ENCODE data around the gene SEMA3A. TPM values are rescaled to one million over a fixed set of nuclear protein-coding genes. Genes with fewer than 3 reads are reported as not detected.

The SEMA3A gene
- total RNA-seq, 1 experiment from 2014 or later: 32.2 TPM

- ATAC-seq: no peak
- Mint-ChIP-seq H3K27me3 (ENCODE audit: low read depth) (no peaks in the 10 kb centered on the region), H3K27ac (no peak overlapping the region), H3K4me3 (no peak overlapping the region), H3K36me3 (no peaks in the 10 kb centered on the region), H3K4me1 (0 out of 2 replicates have a peak, but pooled peaks cover 7% of the 10 kb centered on the region), H3K9me3 (no peaks in the 10 kb centered on the region)
- TF ChIP-seq ATF6 (CRISPR knock-in tag; IDR thresholded peaks at IDR 0.05) (no peak), FOXK1 (CRISPR knock-in tag; IDR thresholded peaks at IDR 0.05) (no peak), ETV6 (CRISPR knock-in tag; IDR thresholded peaks at IDR 0.05) (no peak), E2F4 (CRISPR knock-in tag; IDR thresholded peaks at IDR 0.05; ENCODE audit: borderline replicate concordance, low read depth) (no peak), KAT7 (CRISPR knock-in tag; IDR thresholded peaks at IDR 0.05; ENCODE audit: borderline replicate concordance) (no peak), RORB (CRISPR knock-in tag; IDR thresholded peaks at IDR 0.05) (no peak), GRHL2 (CRISPR knock-in tag; IDR thresholded peaks at IDR 0.05; ENCODE audit: insufficient replicate concordance, severe bottlenecking) (no peak), MAX (CRISPR knock-in tag; IDR thresholded peaks at IDR 0.05) (no peak), SP1 (CRISPR knock-in tag; conservative IDR thresholded peaks at IDR 0.05) (no peak), RELA (CRISPR knock-in tag; IDR thresholded peaks at IDR 0.05; ENCODE audit: borderline replicate concordance) (no peak), NR1H2 (CRISPR knock-in tag; IDR thresholded peaks at IDR 0.05) (no peak), ATF3 (CRISPR knock-in tag; conservative IDR thresholded peaks at IDR 0.05) (no peak), TCF7 (CRISPR knock-in tag; IDR thresholded peaks at IDR 0.05; ENCODE audit: low read depth) (no peak), HMGXB4 (CRISPR knock-in tag; IDR thresholded peaks at IDR 0.05) (no peak), NR3C1 (CRISPR knock-in tag; conservative IDR thresholded peaks at IDR 0.05; ENCODE audit: low read depth) (no peak), PREB (CRISPR knock-in tag; IDR thresholded peaks at IDR 0.05; ENCODE audit: borderline replicate concordance) (no peak), MYBL2 (CRISPR knock-in tag; IDR thresholded peaks at IDR 0.05) (no peak), HMGA2 (CRISPR knock-in tag; IDR thresholded peaks at IDR 0.05) (no peak), ZNF671 (CRISPR knock-in tag; IDR thresholded peaks at IDR 0.05) (no peak)
- POLR2A ChIA-PET: no interaction called here
- no peak for DNase-seq (ENCODE audit: low spot score)
- CTCF ChIA-PET: interaction anchor here (1.0 kb wide), 1 partner anchor 15 kb away, joined by 3 read pairs; no protein-coding TSS in a partner anchor
Measured at GRCh38 chr7:83931968-83932367, 262.6 kb downstream of the SEMA3A start.

GRCh38 chr7:83930262-83930661 lies 264.3 kb downstream of the SEMA3A start:
- ChIA-PET POLR2A (no interaction called here), CTCF (no interaction called here)
- H3K9me3 Mint-ChIP-seq: no peaks in the 10 kb centered on the region
- TF ChIP-seq CREM (CRISPR knock-in tag; IDR thresholded peaks at IDR 0.05): no peak
- no peak for TF ChIP-seq SP1 (CRISPR knock-in tag; conservative IDR thresholded peaks at IDR 0.05)
- no peak for TF ChIP-seq IRF1 (CRISPR knock-in tag; IDR thresholded peaks at IDR 0.05)
- TF ChIP-seq GRHL2 (CRISPR knock-in tag; IDR thresholded peaks at IDR 0.05; ENCODE audit: insufficient replicate concordance, severe bottlenecking): no peak
- no peak for TF ChIP-seq ATF2 (CRISPR knock-in tag; IDR thresholded peaks at IDR 0.05; ENCODE audit: borderline replicate concordance, low read depth)
- H3K4me3 Mint-ChIP-seq: no peak overlapping the region
- 0 out of 2 replicates have a peak, but pooled peaks cover 2% of the 10 kb centered on the region for H3K4me1 Mint-ChIP-seq
- H3K27me3 Mint-ChIP-seq (ENCODE audit: low read depth): no peaks in the 10 kb centered on the region
- no peak for ATAC-seq
- DNase-seq (ENCODE audit: low spot score): no peak
- no peaks in the 10 kb centered on the region for H3K36me3 Mint-ChIP-seq
- H3K27ac Mint-ChIP-seq: no peak overlapping the region
